Karpas-422 (cell line): Measurements from ENCODE around the gene TRAPPC10. TPM values are rescaled to one million over a fixed set of nuclear protein-coding genes. Genes with fewer than 3 reads are reported as not detected.

Source experiments
- DNase-seq: peaks from one replicate; pipeline ENCODE4 v3.0.0-alpha.2; 2015
- H2AFZ ChIP-seq: fragments of 200-600 bp; sonication (generic); 2 replicates; pipeline ENCODE4 v1.6.1; 2014; ENCODE audit warnings: antibody characterized with exemption, low read length, mixed read lengths
- H3K27ac ChIP-seq: fragments of 200-600 bp; sonication (generic); 2 replicates; pipeline ENCODE4 v1.5.1; 2014; ENCODE audit warnings: mild to moderate bottlenecking, low read length, moderate library complexity
- H3K27me3 ChIP-seq: fragments of 200-600 bp; sonication (generic); 2 replicates; pipeline ENCODE4 v1.6.1; 2014; ENCODE audit warnings: low read length, mixed read lengths
- H3K36me3 ChIP-seq: fragments of 200-600 bp; sonication (generic); 2 replicates; pipeline ENCODE4 v1.6.1; 2014; ENCODE audit warnings: low read length, mixed read lengths; ENCODE audit not compliant: insufficient read depth
- H3K4me1 ChIP-seq: fragments of 200-600 bp; sonication (generic); 2 replicates; pipeline ENCODE4 v1.6.1; 2014; ENCODE audit warnings: mild to moderate bottlenecking, low read length, mixed read lengths
- H3K4me2 ChIP-seq: fragments of 200-600 bp; sonication (generic); 2 replicates; pipeline ENCODE4 v1.6.1; 2014; ENCODE audit warnings: low read length, low read depth, mild to moderate bottlenecking; ENCODE audit not compliant: poor library complexity, severe bottlenecking
- H3K4me3 ChIP-seq: fragments of 200-600 bp; sonication (generic); 2 replicates; pipeline ENCODE4 v1.5.1; 2014; ENCODE audit warnings: mild to moderate bottlenecking, antibody characterized with exemption, low read length, mixed read lengths
- H3K79me2 ChIP-seq: fragments of 200-600 bp; sonication (generic); 2 replicates; pipeline ENCODE4 v1.6.1; 2014; ENCODE audit warnings: mild to moderate bottlenecking, low read length, mixed read lengths
- H3K9ac ChIP-seq: fragments of 200-600 bp; sonication (generic); 2 replicates; pipeline ENCODE4 v1.6.0; 2014; ENCODE audit warnings: low read length
- H3K9me2 ChIP-seq: fragments of 200-600 bp; sonication (generic), shearing (Covaris generic); replicated peaks from 2 replicates; pipeline ENCODE4 v1.6.0; 2014; ENCODE audit warnings: mild to moderate bottlenecking, low read length, moderate library complexity; ENCODE audit not compliant: insufficient read depth
- H3K9me3 ChIP-seq: fragments of 300-700, 200-600 bp; sonication (generic); 2 replicates; pipeline ENCODE4 v1.6.1; 2014; ENCODE audit warnings: low read length, mixed read lengths
- H4K20me1 ChIP-seq: fragments of 200-600 bp; sonication (generic); 2 replicates; pipeline ENCODE4 v1.6.1; 2014; ENCODE audit warnings: mild to moderate bottlenecking, antibody characterized with exemption, low read length, low read depth; ENCODE audit not compliant: insufficient read depth
- total RNA-seq: library from RNA; depleted of rRNA; stranded (reverse); fragments of >200 nt; shearing (Covaris generic); gene quantifications from 2 replicates; pipeline ENCODE4 v1.2.3, GENCODE V29; 2014; ENCODE audit warnings: low replicate concordance

The TRAPPC10 gene
- total RNA-seq, 1 experiment from 2014 or later, result 40.3 TPM

DNA sequence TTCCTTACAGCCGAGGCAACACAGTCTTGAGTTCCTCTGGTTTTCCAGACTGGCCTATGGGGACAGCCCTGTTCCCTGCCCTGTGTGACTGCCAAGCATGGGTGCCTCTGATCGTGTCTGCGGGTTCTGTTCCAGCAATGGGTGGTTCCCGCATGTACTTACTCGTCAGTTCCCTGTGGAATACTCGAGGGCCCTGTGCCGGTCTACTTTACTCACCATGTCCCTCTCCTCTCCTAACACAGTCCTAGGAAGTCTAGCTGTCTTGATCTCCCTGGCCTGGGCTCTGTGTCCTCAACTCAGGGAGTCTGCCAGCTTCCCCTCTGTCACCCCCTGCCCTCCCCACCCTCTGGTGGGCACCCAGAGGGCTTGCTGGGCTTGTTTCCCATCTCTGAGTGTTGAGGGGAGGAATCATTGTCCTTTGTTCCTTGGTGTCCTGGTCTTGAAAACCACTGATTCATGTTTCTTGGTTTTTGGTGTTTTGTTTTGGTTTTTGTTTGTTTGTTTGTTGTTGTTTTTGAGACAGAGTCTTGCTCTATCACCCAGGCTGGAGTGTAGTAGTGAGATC is 36.0 kb downstream of the TRAPPC10 start:
- Histone ChIP-seq H3K4me2 (no peak overlapping the region), H3K4me1 (peaks cover 6% of the 10 kb centered on the region), H2AFZ (no peak overlapping the region), H4K20me1 (0 out of 2 replicates have a peak, but pooled peaks cover 9% of the 10 kb centered on the region), H3K9ac (no peak overlapping the region), H3K36me3 (0 out of 2 replicates have a peak, but pooled peaks cover 3% of the 10 kb centered on the region), H3K9me2 (no peaks in the 10 kb centered on the region), H3K4me3 (no peak overlapping the region), H3K27me3 (no peaks in the 10 kb centered on the region), H3K9me3 (no peaks in the 10 kb centered on the region), H3K27ac (no peak overlapping the region), H3K79me2 (peaks cover 83% of the 10 kb centered on the region)
- no peak for DNase-seq

DNA sequence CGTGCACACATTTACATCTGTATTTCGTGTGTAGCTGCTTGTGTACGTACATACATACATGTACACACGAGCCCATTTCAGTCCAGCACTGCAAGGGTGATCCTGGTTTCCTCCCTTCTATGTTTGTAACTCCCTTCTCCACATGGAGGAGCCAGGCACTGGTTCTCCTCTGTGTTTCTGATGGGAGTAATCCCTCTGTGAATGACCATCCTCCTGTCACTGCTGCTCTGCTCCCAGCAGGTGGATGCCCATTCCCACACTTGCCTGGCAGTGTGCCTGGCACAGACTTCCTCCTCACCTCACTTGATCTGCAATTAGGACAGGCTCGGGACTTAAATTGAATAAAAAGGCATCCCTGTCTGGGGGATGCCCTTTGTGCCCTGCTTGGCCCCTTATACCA is 37.1 kb downstream of the TRAPPC10 start:
- H3K4me3 ChIP-seq, result no peak overlapping the region
- H2AFZ ChIP-seq, result no peak overlapping the region
- no peaks in the 10 kb centered on the region for H3K9me3 ChIP-seq
- no peak overlapping the region for H3K4me2 ChIP-seq
- H3K27me3 ChIP-seq, result no peaks in the 10 kb centered on the region
- H4K20me1 ChIP-seq, result 0 out of 2 replicates have a peak, but pooled peaks cover 9% of the 10 kb centered on the region
- H3K4me1 ChIP-seq, result no peaks in the 10 kb centered on the region
- no peaks in the 10 kb centered on the region for H3K9me2 ChIP-seq
- H3K79me2 ChIP-seq, result peaks cover 83% of the 10 kb centered on the region
- peaks cover 3% of the 10 kb centered on the region; the same call in 1 of the 2 replicates for H3K36me3 ChIP-seq
- no peak overlapping the region for H3K9ac ChIP-seq
- DNase-seq, result no peak
- H3K27ac ChIP-seq, result no peak overlapping the region

DNA sequence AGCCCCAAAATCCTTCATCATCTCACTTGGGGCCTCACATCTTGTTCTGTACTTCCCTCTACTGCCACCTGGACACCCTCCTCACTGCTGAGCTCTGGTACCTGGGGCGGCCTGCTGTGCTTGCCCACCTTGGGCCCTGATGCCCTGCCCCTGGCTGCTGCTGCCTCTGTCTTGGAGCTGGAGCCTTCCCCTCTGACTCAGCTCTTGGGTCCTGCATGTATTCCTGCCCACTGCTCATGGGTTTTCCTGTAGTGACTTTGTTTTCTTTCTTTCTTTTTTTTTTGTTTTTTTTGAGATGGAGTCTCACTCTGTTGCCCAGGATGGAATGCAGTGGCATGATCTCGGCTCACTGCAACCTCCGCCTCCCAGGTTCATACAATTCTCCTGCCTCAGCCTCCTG is 37.5 kb downstream of the TRAPPC10 start:
- Histone ChIP-seq H3K27me3 (no peaks in the 10 kb centered on the region), H4K20me1 (0 out of 2 replicates have a peak, but pooled peaks cover 13% of the 10 kb centered on the region), H3K27ac (no peak overlapping the region), H2AFZ (no peak overlapping the region), H3K9ac (no peak overlapping the region), H3K9me2 (no peaks in the 10 kb centered on the region), H3K4me1 (no peaks in the 10 kb centered on the region), H3K79me2 (peaks cover 83% of the 10 kb centered on the region), H3K36me3 (peaks cover 3% of the 10 kb centered on the region; the same call in 1 of the 2 replicates), H3K9me3 (no peaks in the 10 kb centered on the region), H3K4me3 (no peak overlapping the region), H3K4me2 (no peak overlapping the region)
- no peak for DNase-seq

DNA sequence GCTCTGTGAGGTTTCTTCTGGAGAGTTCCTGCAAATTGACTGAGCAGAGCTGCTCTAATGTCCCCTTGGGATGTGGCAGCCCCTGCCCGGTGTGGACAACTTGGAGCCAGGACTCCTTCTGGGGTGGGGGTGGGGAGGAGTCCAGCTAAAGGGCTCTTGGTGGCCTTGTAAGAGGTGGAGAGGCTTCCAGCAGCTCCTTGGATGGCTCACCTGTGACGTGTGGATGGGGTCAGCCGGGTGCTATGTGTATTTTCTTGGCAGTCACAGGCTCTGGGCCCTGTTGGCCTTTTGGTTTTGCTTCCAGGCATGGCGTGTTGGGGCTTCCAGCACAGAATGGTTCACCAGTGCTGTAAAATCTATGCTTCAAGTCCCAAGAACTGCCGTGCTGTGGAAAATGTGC is 38.2 kb downstream of the TRAPPC10 start:
- no peak overlapping the region for H3K4me3 ChIP-seq
- H4K20me1 ChIP-seq, result 0 out of 2 replicates have a peak, but pooled peaks cover 17% of the 10 kb centered on the region
- peaks cover 3% of the 10 kb centered on the region; the same call in 1 of the 2 replicates for H3K36me3 ChIP-seq
- no peak overlapping the region for H3K9ac ChIP-seq
- no peaks in the 10 kb centered on the region for H3K9me2 ChIP-seq
- no peak for DNase-seq
- no peak overlapping the region for H2AFZ ChIP-seq
- H3K27me3 ChIP-seq, result no peaks in the 10 kb centered on the region
- H3K4me1 ChIP-seq, result no peaks in the 10 kb centered on the region
- peaks cover 82% of the 10 kb centered on the region for H3K79me2 ChIP-seq
- H3K27ac ChIP-seq, result no peak overlapping the region
- H3K9me3 ChIP-seq, result no peaks in the 10 kb centered on the region
- H3K4me2 ChIP-seq, result no peak overlapping the region

DNA sequence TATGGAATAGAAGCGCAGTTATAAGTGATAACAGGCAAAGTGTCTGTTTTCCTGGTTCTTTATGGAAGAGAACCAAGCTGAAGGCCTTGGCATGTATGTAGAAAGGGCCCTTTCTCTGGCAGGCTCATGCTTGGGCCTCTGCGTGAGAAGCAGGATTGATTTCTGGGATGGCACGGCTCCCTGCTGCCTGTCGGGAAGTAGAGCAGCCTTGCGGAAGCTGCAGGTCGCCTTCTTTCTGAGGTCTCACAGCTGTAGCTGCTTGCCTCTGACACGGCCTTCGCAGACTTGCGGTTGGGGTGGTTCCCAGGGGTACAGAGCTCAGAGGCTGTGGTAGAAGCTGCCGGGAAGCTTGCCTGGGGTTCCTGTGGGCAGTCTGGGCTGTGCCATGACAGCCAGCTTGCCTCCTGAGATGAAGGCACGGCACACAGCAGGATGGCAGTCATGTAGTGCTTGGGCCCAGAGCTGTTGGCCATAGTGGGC is 39.4 kb downstream of the TRAPPC10 start:
- H3K9me2 ChIP-seq, result no peaks in the 10 kb centered on the region
- H2AFZ ChIP-seq, result no peak overlapping the region
- H3K4me3 ChIP-seq, result no peak overlapping the region
- DNase-seq, result no peak
- no peaks in the 10 kb centered on the region for H3K9me3 ChIP-seq
- H3K27me3 ChIP-seq, result no peaks in the 10 kb centered on the region
- H3K4me2 ChIP-seq, result no peak overlapping the region
- H3K9ac ChIP-seq, result no peak overlapping the region
- 0 out of 2 replicates have a peak, but pooled peaks cover 17% of the 10 kb centered on the region for H4K20me1 ChIP-seq
- H3K27ac ChIP-seq, result no peak overlapping the region
- H3K4me1 ChIP-seq, result no peaks in the 10 kb centered on the region
- H3K79me2 ChIP-seq, result peaks cover 77% of the 10 kb centered on the region
- H3K36me3 ChIP-seq, result peaks cover 3% of the 10 kb centered on the region; the same call in 1 of the 2 replicates

DNA sequence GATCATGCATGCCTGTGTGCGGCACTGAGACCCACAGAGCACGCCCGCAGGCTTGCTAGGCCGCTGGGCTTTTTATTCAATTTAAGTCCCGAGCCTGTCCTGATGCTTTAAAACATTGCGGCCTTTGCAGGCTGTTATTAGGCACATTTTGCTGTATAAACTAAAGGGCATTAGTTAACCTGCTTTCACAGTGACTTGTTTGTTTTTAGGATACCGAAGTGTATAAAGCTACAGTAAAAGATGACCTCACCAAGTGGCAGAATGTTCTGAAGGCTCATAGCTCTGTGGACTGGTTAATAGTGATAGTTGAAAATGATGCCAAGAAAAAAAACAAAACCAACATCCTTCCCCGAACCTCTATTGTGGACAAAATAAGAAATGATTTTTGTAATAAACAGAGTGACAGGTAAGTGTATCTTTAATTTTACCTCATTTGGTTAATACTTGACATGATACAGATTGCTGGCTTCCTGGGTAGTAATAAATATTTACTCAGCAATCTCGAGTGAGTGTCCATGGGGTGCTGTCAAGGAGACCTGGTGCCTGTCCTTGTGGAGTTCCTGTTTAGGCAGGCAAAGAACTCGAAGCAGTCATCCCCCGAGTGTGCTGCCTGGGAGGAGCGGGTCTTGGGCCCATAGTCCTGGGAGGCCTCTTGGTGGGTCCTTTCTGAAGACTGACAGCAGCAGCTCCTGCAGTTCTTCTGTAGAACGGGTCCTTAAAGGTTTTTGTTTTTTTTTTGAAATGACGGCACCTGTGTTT is 40.1 kb downstream of the TRAPPC10 start:
- no peak overlapping the region for H2AFZ ChIP-seq
- H3K4me1 ChIP-seq, result no peaks in the 10 kb centered on the region
- H3K27ac ChIP-seq, result no peak overlapping the region
- H3K27me3 ChIP-seq, result no peaks in the 10 kb centered on the region
- H3K9me2 ChIP-seq, result no peaks in the 10 kb centered on the region
- H3K36me3 ChIP-seq, result peaks cover 3% of the 10 kb centered on the region; the same call in 1 of the 2 replicates
- H3K4me3 ChIP-seq, result no peak overlapping the region
- no peaks in the 10 kb centered on the region for H3K9me3 ChIP-seq
- DNase-seq, result no peak
- 0 out of 2 replicates have a peak, but pooled peaks cover 17% of the 10 kb centered on the region for H4K20me1 ChIP-seq
- peaks cover 79% of the 10 kb centered on the region for H3K79me2 ChIP-seq
- no peak overlapping the region for H3K4me2 ChIP-seq
- H3K9ac ChIP-seq, result no peak overlapping the region

DNA sequence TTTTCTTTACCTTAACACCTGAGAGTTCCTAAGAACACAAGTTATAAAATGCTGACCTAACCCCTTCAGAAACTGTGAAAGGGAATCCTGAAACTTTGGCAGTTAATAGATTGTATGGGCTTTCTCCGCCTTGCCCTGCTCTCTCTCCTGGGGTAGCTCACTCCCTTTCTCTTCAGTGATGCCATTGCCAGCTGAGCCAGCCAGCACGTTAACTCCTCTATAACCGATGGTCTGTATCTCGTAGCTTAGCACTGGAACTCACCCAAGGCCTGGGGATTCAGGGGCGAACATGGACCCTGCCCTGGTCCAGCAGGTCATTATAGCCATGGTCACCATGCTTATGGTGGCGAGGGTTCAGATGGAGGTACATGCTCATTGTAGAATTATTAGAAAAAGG is 40.7 kb downstream of the TRAPPC10 start:
- Histone ChIP-seq H3K4me1 (no peaks in the 10 kb centered on the region), H4K20me1 (0 out of 2 replicates have a peak, but pooled peaks cover 17% of the 10 kb centered on the region), H3K36me3 (peaks cover 3% of the 10 kb centered on the region; the same call in 1 of the 2 replicates), H3K27ac (no peak overlapping the region), H3K27me3 (no peaks in the 10 kb centered on the region), H2AFZ (no peak overlapping the region), H3K9me2 (no peaks in the 10 kb centered on the region), H3K79me2 (peaks cover 74% of the 10 kb centered on the region), H3K9me3 (no peaks in the 10 kb centered on the region), H3K4me2 (no peak overlapping the region), H3K4me3 (no peak overlapping the region), H3K9ac (no peak overlapping the region)
- no peak for DNase-seq

DNA sequence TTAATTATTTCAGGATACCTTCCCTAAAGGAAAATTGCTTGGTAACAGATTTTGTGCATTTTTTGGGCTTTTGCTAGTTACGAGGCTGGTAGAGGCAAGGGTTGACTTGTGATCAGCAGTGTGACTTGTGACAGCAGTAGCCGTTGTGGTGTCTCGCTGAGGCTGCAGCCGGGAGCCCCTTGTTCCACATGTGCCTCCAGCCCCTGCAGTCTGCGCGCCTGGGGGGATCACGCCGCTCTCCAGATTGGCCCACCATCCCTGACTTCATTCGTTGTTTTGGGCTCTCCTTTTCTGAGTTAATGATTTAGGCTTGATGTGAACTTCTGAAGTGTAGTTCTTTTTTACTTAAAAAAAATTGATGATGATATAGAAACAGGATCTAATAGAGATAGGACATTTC is 41.5 kb downstream of the TRAPPC10 start:
- Histone ChIP-seq H3K4me2 (no peak overlapping the region), H3K27ac (no peak overlapping the region), H3K4me3 (no peak overlapping the region), H3K79me2 (peaks cover 70% of the 10 kb centered on the region), H3K36me3 (peaks cover 5% of the 10 kb centered on the region; the same call in 1 of the 2 replicates), H4K20me1 (0 out of 2 replicates have a peak, but pooled peaks cover 11% of the 10 kb centered on the region), H3K9me2 (no peaks in the 10 kb centered on the region), H3K9me3 (no peaks in the 10 kb centered on the region), H3K27me3 (no peaks in the 10 kb centered on the region), H3K4me1 (no peaks in the 10 kb centered on the region), H2AFZ (no peak overlapping the region), H3K9ac (no peak overlapping the region)
- no peak for DNase-seq
